PFSK-1 (cell line): ENCODE data around the gene EIF4A3.

ENCODE experiments used
- POLR2AphosphoS5 ChIP-seq: IDR thresholded peaks from 2 replicates; pipeline ENCODE4 v1.6.1; 2012; ENCODE audit warnings: low read depth, mild to moderate bottlenecking, control low read depth, low read length, moderate library complexity
- TAF1 ChIP-seq: IDR thresholded peaks from 2 replicates; pipeline ENCODE4 v1.6.1; 2012; ENCODE audit warnings: low read length, control low read depth, borderline replicate concordance; ENCODE audit not compliant: insufficient read depth

GRCh38 chr17:80163336-80163735, 16.4 kb upstream of the EIF4A3 start:
- TF ChIP-seq POLR2AphosphoS5 (no peak), TAF1 (no peak)
